GM21529 (cell line): ENCODE data around the gene CDH13.

Source experiments
- ATAC-seq: cut with Tn5 transposase; IDR thresholded peaks from one replicate; pipeline ENCODE4 v1.9.1; 2021; ENCODE audit not compliant: unreplicated experiment

CDH13 gene

GRCh38 chr16:83458612-83459011 is 831.8 kb downstream of the CDH13 start:
- ATAC-seq, result peak; percentile 84

GRCh38 chr16:83464991-83465390 is 838.2 kb downstream of the CDH13 start:
- no peak for ATAC-seq

GRCh38 chr16:83470416-83470815 is 843.6 kb downstream of the CDH13 start:
- ATAC-seq, result no peak

- ATAC-seq, result no peak
Measured at GRCh38 chr16:83472776-83473501, 846.2 kb downstream of the CDH13 start.

GRCh38 chr16:83473926-83474650 is 847.3 kb downstream of the CDH13 start:
- no peak for ATAC-seq

GRCh38 chr16:83475108-83475507 is 848.3 kb downstream of the CDH13 start:
- ATAC-seq, result no peak

GRCh38 chr16:83481589-83481988 is 854.8 kb downstream of the CDH13 start:
- ATAC-seq, result no peak

- no peak for ATAC-seq
Measured at GRCh38 chr16:83482545-83483162, 855.9 kb downstream of the CDH13 start.

- ATAC-seq, result no peak
Measured at GRCh38 chr16:83490073-83490472, 863.3 kb downstream of the CDH13 start.

- ATAC-seq, result no peak
Measured at GRCh38 chr16:83494459-83494858, 867.7 kb downstream of the CDH13 start.

- ATAC-seq, result no peak
Measured at GRCh38 chr16:83501481-83501880, 874.7 kb downstream of the CDH13 start.

GRCh38 chr16:83508295-83508694 is 881.5 kb downstream of the CDH13 start:
- ATAC-seq, result no peak

- ATAC-seq, result no peak
Measured at GRCh38 chr16:83509316-83509715, 882.5 kb downstream of the CDH13 start.

GRCh38 chr16:83510906-83511305 is 884.1 kb downstream of the CDH13 start:
- no peak for ATAC-seq

GRCh38 chr16:83513008-83513755 is 886.4 kb downstream of the CDH13 start:
- no peak for ATAC-seq

- no peak for ATAC-seq
Measured at GRCh38 chr16:83515395-83515794, 888.6 kb downstream of the CDH13 start.

- no peak for ATAC-seq
Measured at GRCh38 chr16:83516931-83517330, 890.2 kb downstream of the CDH13 start.

- no peak for ATAC-seq
Measured at GRCh38 chr16:83517398-83517797, 890.6 kb downstream of the CDH13 start.

- no peak for ATAC-seq
Measured at GRCh38 chr16:83520596-83520995, 893.8 kb downstream of the CDH13 start.

- no peak for ATAC-seq
Measured at GRCh38 chr16:83530293-83530692, 903.5 kb downstream of the CDH13 start.

GRCh38 chr16:83532634-83533033 is 905.9 kb downstream of the CDH13 start:
- no peak for ATAC-seq
